ENCODE results near the gene TXNDC2. TPM values are rescaled to one million over a fixed set of nuclear protein-coding genes. Genes with fewer than 3 reads are reported as not detected.

TXNDC2 gene
- polyA plus RNA-seq, 12 donors, result 0.08 to 0.23 (median 0.10) TPM; not detected in 6

DNA sequence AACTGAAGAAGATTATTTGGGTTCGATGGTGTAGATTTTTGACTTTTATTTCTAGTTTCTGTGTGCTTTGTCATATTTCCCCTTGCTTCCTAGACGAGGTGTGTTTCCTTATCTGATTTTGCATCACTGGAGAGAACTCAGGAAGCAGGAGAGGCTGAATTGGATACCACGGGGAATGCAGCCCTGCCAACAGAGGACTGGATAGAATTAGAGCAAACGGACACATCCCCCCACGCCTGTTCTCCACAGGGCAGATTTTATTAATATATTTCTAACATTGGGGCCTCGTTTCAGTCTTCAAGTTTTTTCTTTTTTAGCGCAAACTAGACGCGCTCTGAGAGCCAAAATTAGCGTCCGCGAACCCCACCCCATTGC lies 27.4 kb downstream of the TXNDC2 start:
- DNase-seq, result no peak

DNA sequence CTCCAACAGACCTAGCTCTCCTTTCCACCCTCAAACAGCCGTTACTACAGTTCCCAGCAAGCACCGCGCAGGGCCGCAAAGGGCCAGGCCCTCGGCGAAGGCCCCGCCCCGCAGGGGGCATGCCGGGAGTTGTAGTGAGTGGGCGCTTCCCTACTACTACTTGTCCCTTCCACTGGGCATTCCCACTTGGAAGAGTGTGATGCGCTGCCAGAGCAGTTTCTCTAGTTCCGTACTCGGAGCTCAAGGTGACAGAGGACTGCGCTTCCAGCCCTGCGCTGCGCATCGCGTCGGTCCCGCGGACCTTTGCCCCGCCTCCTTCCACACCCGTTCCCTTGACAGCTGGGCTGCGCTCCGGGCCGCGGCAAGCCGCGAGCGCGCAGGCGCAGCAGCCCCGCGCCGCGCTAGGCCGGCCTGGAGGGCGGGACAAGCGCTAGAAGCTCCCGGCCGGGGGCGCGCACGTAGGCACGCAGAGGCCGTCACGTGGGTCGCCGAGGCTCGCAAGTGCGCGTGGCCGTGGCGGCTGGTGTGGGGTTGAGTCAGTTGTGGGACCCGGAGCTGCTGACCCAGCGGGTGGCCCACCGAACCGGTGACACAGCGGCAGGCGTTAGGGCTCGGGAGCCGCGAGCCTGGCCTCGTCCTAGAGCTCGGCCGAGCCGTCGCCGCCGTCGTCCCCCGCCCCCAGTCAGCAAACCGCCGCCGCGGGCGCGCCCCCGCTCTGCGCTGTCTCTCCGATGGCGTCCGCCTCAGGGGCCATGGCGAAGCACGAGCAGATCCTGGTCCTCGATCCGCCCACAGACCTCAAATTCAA lies 28.0 kb downstream of the TXNDC2 start, which contains the start of gene VAPA:
Gene VAPA, plus strand, starts transcription at position 491 of the 808 bp plus-strand sequence. Its CDS starts 241 bp downstream, at position 732.
- peak; percentile 95 for DNase-seq

DNA sequence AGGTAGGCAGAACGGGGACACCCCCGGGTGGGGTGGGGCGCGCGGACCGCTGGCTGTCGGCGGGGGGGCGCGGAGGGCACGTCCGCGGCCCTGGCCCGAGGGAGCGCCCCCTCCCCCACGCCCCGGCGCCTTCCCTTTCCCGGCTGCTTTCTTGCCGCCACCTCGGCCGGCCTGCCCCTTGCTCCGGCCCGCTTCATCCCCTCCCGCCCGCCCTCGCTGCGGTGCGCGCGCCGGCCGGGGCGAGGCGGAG lies 28.5 kb downstream of the TXNDC2 start:
- DNase-seq, result no peak

DNA sequence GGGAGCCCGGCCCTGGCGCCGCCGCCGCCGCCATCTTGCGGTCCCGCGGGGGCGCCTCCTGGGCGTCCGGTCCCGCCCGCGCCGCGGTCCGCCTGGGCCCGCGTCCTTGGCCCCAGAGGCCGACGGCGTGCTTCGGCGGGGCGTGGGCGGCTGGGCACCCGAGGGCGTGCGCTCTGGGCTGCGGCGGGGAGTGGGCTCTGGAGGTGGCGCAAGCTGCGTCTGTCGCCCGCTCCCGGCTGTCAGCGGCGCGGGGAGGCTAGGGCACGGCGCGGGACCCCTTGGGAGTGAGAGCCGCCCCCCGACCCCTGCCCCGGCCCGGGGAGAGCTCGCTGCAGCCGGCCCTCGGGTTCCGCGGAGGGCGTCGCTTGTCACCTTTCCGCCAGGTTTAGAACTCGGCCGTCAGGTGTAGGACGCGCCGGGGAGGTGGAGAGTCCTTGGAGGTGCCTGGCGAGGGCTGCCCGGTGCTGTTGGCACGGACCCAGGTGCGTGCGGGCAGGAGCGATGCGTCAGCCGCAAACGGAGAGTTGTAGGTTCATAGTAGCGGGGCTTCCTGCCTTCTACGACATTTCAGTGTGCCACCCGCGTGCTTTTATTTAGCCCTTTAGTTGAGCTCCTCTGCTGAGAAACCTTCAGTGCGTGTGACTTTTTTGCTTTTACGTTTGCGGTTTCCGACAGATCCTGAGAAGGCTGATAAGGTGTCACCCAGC lies 29.0 kb downstream of the TXNDC2 start:
- peak; percentile 43 for DNase-seq

DNA sequence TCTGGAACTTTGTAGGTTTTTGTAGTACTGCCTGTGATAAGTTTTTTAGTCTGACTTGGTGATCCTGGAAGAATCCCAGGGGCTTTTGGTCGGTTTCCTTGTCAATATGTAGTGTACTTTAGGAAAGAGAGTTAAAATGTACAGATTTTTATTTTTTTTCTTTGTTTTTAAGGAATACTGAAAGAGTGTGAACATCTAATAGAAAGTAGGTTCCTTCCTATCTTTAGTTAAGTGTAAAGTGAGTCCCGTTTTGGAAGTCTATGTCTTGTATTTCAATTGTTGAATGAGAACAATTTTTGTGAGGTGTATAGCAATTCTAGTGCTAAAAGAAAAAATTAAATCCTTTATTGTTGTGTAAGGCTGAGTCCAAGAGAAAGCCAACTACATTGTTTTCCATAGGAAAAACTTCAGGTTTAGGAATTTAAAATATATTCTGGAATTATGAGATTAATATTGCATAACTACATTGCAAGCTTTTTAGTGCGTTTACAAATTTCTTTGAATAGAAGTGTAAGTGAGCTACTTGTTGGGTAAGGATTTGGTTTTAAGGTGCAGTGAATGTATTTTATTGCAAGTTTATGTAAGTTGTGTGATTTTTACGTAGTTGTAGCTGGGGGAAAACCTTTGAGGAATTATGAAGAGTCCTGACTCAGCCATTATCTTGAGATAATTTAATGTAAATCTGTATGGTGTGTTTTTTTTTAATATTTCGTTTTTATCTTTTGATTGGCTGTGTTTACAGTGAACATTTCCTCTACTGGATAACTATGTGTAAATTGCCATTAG lies 29.7 kb downstream of the TXNDC2 start:
- no peak for DNase-seq

DNA sequence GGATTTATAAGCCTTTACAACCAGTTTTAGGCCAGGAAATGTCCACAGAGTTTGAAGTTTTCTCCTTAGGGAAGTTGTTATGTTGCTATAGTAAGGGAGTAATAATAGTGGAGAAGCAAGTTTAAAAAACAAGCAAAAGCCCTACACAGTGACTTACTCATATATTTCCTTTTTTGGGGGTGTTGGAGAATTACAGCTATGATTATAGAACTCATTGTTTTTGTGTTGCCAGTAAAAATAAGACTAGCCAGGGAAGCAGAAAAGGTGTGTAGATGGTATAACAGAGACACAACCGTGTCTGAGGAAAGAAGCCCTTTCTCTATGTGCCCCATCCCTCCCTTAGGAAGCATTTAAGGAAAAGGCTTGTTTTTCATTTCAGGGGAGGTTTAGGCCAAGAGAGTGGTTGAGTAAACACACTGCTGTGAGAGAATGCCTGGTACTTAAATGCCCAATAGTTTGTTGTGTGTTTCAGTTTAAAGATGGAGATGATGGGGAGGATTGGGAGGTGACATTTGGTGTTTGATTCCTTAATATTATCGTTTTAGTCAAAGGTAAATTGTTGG lies 30.4 kb downstream of the TXNDC2 start:
- DNase-seq, result no peak

DNA sequence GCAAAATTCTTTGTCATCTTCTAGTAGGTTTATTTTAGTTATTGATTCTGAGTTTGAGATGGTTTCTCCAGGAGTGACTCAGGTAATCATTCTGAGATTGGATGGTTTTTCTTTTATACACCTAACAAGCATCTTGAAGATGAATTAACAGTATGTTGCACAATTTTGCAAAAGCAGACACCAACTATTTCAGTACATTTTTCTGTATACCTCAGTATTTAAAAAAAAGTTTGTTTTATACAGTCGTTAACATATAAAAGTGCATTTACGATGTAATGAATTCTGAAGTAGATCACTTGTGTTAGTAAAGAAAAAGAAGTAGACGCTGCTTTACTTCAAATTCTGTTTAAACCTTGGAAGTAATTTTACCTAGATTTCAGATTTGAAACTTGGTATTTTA lies 31.0 kb downstream of the TXNDC2 start:
- no peak for DNase-seq

DNA sequence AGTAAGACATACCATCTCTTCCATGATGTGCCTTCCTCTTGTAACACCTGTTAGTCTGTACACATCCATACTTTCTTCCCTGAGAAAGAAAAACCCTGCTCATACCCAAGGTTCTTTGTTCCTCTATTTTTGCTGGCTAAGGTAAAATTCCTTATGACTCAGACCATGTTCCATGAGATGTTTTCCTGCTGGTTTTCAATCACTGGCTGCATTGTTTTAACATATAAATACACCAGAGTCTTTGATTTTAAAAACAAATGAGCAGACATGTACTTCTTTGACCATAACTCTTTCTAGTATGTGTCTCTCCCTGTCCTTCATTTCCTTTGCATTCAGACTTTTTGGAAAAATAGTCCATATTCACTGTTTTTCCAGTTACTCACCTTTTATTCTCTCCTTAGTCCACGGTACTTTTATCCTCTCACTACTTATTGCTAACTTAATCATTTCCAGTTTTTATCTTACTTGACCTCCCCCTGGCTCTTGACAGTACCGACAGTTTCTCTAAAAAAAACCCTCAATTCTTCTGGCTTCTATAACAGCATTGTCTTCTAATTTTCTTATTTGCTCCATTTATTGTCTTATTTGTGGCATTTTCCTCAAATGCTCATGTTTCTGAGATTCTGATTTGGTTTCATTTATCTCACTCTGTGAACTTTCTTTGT lies 32.4 kb downstream of the TXNDC2 start:
- DNase-seq, result no peak

DNA sequence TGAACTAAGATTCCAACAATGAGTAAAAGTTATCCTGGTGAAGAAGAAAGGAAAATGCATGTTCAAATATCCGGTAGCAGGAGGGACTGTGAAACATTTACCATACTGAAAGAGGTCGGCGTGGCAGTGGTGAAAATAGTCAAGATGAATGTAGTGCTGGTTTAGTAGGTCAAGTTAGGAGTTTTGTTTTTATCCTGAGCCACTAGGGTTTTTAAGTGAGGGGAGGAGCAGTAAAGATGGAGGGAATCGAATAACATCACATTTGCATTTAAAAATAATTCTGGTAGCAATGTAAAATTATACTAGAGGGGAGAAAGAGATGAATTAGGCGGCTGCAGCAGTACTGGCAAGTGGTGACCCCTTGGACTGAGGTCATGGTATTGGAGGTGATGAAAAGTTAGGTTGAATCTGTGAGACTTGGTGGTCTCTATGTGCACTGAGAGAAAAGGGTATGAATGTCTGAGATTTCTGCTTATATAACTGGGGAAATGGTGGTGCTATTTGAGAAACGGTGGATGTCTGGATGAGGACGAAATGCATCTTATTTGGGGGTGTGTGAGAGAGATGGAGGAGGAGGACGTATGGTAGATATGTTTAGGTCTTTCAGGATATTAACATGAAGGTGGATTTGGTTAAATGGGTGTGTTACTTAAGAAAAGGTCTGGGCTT lies 33.9 kb downstream of the TXNDC2 start:
- DNase-seq, result no peak

DNA sequence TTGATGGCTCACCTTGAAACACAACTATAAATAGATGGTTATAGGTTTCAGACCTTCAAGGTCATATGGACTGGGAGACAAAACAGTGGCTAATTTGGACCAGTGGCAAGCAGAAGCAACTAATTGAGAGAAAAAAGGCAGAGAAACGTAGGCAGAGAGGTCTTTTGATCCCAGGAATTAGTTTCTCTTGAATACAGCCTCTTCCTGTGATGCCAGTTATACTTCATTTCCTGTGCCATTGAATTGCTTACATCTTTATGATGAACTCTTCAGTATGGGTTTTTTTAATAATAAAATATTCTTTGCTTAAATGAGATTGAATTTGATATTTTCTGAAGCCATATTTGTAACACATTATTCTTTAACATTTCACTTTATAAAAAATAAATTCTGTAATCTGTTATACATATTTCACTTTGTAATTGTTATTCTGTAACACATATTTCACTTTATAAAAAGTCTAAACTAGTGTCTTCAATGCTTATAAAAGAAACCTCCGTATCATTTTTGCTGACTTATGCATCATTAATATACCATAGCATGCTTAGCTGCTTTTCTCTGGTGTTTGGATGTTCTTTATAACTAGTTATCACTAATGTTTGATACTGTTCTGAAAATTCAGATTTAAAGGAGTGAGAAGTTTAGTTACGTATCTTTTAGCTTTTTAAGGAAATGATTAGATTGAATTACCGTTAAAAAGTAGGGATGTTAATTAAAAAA lies 37.0 kb downstream of the TXNDC2 start:
- no peak for DNase-seq

DNA sequence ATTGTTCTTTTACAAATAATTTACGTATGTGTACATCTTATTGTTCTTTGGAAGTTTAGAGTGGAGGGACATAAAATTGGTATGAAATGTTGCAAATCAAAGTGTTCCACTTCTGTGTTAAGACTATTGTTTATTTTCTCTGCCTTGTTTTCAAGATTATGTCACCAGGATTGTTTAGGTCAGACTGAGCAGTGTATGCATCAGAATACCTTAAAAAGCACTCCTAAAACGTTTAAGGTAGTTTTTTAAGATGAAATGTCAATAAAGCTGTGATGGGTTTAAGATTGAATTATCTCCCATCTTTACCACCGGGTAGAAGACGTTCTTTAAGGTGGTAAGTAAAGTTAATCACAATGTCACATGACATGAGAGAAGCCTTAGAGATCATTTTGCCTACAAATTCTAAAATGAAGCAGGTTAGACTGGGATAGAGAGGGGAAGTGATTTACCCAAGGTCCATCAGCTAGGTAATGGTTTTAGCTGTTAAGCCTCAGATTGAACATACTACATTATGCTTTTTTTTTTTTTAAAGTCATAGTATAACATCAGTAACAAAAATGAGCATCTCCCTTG lies 38.7 kb downstream of the TXNDC2 start:
- no peak for DNase-seq

DNA sequence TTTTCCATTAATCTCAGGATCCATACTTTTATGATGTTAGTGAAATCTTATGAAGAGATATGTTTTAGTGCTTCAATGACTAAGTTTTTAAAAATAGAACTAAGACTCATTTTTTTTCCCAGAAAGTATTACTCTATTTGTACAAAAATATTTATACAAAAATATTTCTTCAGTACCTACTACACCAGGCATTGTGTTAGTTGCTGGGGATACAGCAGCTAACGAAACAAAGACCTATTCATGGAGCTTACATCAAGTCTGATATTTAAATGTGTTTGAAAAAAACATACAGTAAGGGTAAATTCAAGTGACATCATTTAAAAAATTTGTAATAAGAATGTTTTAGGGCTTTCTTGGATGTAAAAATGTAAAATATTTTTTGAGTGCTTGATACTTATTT lies 39.6 kb downstream of the TXNDC2 start:
- no peak for DNase-seq

DNA sequence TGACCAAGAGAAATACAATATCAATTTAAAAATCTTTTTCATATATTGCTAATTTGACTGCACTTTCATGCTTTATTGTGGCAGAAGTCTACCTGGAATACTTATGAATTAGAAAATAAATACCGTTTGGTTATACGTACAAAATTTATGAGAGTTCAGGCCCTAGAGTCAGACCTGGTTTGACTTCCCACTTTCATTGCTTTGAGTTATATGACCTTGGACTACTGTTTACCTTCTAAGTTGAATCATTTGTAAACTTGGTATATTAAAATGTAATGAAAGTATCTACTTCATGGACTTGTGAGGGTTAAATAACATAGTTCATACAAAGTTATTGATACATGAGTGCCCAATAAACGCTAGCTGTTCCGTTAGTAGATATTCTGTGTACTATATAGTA lies 40.0 kb downstream of the TXNDC2 start:
- DNase-seq, result no peak

DNA sequence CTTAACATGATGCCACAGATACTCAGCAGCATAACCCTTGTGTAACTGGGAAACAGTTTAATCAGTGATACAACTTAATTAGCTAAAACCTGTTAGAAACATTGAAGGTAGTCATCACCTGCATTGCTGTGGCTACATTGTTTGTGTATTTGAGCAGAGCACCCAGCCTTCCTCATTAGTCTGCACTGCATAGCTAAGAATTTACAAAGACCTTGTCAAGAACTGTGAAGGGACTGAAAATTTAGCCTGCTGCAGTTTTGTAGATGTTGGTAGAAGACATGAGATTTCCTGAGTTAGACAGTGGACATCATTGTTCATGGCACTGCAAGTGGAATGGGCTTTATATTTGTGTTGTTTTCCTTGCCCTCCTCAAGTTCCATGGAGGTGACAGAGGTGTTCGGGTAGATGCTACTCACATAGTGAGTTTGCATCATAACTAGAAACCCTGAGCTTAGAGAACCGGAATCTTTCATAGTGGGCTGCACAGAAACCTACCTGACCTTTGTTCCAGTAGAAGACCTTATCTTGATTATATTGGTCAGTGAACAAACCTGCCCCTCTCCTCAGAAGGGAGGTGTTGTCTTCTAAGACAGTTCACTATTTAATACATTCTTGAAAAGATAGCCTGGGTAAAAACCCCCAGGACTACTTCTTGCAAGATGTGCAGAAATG lies 40.6 kb downstream of the TXNDC2 start:
- DNase-seq, result no peak

DNA sequence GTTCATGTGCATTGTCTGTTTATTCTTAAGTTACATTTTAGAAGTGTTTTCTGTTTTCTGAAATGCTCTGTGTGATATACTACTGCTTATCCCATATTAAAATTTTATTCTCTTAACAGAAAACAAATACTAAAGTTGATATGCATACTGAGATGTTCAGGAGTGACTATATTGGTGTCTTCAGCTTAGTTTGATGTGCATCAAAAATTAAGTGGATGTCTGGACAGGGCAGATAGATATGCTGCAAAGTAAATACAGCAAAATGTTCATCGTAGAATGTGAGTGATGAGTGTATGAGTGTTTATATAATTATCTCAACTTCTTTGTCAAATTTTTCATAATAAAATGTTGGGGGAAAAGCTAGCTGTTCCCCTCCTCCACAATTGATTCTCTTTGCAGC lies 41.2 kb downstream of the TXNDC2 start:
- no peak for DNase-seq

DNA sequence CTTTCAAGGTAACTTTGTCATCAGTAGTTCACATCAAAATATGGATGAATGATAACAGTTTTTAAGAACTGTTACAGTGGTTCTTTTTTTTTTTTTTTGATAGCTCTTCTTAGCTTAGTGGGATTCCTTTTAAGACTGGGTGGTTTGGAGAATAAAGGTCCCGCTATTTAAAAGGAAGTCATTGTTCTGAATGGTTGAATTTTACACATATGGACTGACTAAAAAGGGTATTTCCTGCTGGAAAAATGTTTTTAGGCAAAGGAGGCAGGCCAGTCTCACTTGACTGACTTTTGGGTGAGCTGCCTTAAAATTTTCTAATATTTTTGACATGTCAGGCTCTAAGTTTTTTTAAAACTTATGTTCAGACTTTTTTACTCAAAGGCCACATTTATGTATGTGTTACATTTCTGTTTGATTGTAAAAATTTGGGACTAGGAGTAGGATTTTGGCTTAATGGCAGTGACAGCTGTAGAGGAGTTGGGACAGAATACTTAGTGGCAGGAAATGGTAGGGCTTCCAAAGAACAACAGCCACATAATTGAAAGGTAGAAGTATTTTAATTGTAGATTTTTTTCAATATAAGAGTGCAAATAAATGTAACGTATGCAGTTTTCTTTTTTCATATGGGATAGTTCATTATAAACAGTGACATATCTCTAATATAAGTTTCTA lies 41.8 kb downstream of the TXNDC2 start:
- DNase-seq, result no peak

DNA sequence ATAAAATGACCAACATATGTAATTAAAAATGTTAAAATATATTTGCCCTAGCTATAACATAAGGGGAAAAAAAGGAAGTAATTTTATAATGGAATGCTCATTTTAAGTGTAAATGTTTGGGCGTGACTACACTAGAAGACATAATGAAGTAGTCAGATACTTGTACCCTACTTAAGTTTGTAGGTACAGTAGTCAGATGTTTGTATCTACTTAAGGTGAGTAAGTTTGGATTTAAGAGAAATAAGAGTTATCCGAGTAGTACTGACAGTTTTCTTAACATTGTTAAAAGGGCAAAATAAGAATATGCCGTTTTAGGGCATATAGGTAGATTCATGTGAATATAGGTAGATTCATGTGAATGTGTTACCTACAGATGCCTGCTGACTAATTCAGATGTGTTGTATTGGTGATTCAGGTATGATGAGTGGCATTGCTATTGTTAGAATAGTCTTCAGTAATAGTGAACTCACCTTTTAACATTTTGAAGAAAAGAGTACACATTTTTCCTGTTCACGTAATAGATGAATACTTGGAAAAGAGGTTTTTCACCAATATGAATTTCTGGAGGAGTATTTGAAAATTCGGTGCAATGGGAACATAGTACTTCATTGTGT lies 43.0 kb downstream of the TXNDC2 start:
- no peak for DNase-seq

DNA sequence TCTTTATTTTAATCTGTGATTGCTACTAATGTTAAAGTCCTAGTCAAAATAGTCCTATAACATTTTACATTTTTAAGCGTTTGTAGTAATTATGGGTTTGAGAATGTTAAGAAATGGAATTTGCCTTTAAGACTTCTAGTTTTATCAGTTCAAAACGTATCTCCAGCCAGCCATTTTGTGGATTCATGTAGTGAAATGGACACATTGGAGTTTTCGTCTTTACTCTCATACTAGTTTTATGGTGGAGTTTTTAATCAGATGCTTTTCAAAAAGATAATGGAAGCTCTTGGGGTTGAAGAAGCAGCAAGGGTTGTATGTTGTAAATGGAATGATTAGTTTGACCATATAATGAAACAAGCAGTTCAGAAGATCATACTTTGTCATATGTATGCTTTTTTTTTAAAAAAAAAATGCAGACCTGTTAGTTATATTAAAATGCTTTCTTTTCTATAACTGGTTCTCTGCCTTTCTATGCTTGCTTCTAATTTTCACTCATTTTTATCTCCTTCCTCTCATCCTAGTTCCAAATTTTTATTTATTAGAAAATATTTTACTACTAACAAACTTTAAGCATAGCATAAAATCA lies 44.6 kb downstream of the TXNDC2 start:
- DNase-seq, result no peak
